OCI-LY1 (cell line): ENCODE measurements around the gene TBC1D14.

ENCODE experiments used
- H2AFZ ChIP-seq: fragments of 200-600 bp; sonication (generic), shearing (Covaris generic); 2 replicates; pipeline ENCODE4 v1.6.0; 2014; ENCODE audit warnings: antibody characterized with exemption, mild to moderate bottlenecking, low read length
- H3F3A ChIP-seq: fragments of 200-600 bp; sonication (generic), shearing (Covaris generic); 2 replicates; pipeline ENCODE4 v1.6.0; 2014; ENCODE audit warnings: mild to moderate bottlenecking, antibody characterized with exemption, low read length, moderate library complexity; ENCODE audit not compliant: insufficient read depth
- H3K27ac ChIP-seq: fragments of 200-600 bp; sonication (generic); 2 replicates; pipeline ENCODE4 v1.5.1; 2014; ENCODE audit warnings: low read length, mixed run types, mild to moderate bottlenecking, low read depth; ENCODE audit not compliant: poor library complexity, severe bottlenecking
- H3K27me3 ChIP-seq: fragments of 200-600 bp; sonication (generic); 2 replicates; pipeline ENCODE4 v1.6.0; 2014; ENCODE audit warnings: antibody characterized with exemption, mild to moderate bottlenecking, low read length, moderate library complexity; ENCODE audit not compliant: insufficient read depth
- H3K36me3 ChIP-seq: fragments of 200-600 bp; sonication (generic); 2 replicates; pipeline ENCODE4 v1.6.1; 2014; ENCODE audit warnings: mild to moderate bottlenecking, antibody characterized with exemption, low read length, moderate library complexity, mixed read lengths; ENCODE audit not compliant: insufficient read depth
- H3K4me1 ChIP-seq: fragments of 200-600 bp; sonication (generic); 2 replicates; pipeline ENCODE4 v1.5.1; 2014; ENCODE audit warnings: mild to moderate bottlenecking, low read length, moderate library complexity; ENCODE audit not compliant: insufficient read depth, severe bottlenecking
- H3K4me2 ChIP-seq: fragments of 200-600 bp; sonication (generic), shearing (Covaris generic); 2 replicates; pipeline ENCODE4 v1.6.1; 2014; ENCODE audit warnings: low read length
- H3K4me3 ChIP-seq: fragments of 200-600 bp; sonication (generic); 2 replicates; pipeline ENCODE4 v1.5.1; 2014; ENCODE audit warnings: low read length, low read depth, mild to moderate bottlenecking, mixed read lengths; ENCODE audit not compliant: poor library complexity, severe bottlenecking
- H3K79me2 ChIP-seq: fragments of 200-600 bp; shearing (Covaris generic); 2 replicates; pipeline ENCODE4 v1.6.1; 2016; ENCODE audit warnings: mixed run types, low read length, mixed read lengths; ENCODE audit not compliant: insufficient read depth
- H3K9ac ChIP-seq: fragments of 200-600 bp; sonication (generic), shearing (Covaris generic); 2 replicates; pipeline ENCODE4 v1.6.1; 2014; ENCODE audit warnings: mild to moderate bottlenecking, low read length, mixed read lengths
- H3K9me2 ChIP-seq: fragments of 200-600 bp; sonication (generic), shearing (Covaris generic); 2 replicates; pipeline ENCODE4 v1.6.1; 2014; ENCODE audit warnings: low read depth, mild to moderate bottlenecking, low read length, mixed read lengths
- H3K9me3 ChIP-seq: fragments of 200-600 bp; shearing (Covaris generic); 2 replicates; pipeline ENCODE4 v1.6.1; 2014; ENCODE audit warnings: low read length, mixed read lengths
- H4K20me1 ChIP-seq: fragments of 200-600 bp; sonication (generic), shearing (Covaris generic); 2 replicates; pipeline ENCODE4 v1.6.0; 2016; ENCODE audit warnings: mild to moderate bottlenecking, low read length; ENCODE audit not compliant: insufficient read depth
- CTCF ChIP-seq: fragments of 200-600 bp; sonication (generic), shearing (Covaris generic); IDR thresholded peaks from 2 replicates; pipeline ENCODE4 v1.5.1; 2017; ENCODE audit warnings: mild to moderate bottlenecking, antibody characterized with exemption, low read length, moderate library complexity, mixed read lengths
- EZH2 ChIP-seq: fragments of 200-600 bp; sonication (generic), shearing (Covaris generic); IDR thresholded peaks from 2 replicates; pipeline ENCODE4 v1.8.0; 2017; ENCODE audit warnings: borderline replicate concordance, mixed run types, mild to moderate bottlenecking, antibody characterized with exemption, low read length, moderate library complexity, mixed read lengths

TBC1D14 gene

GRCh38 chr4:6938647-6939271 is 29.1 kb downstream of the TBC1D14 start:
- Histone ChIP-seq H4K20me1 (no peaks in the 10 kb centered on the region), H3K9ac (no peak overlapping the region), H3K79me2 (no peaks in the 10 kb centered on the region), H2AFZ (no peak overlapping the region), H3K9me2 (no peaks in the 10 kb centered on the region), H3K4me2 (no peak overlapping the region; the same call in 1 of the 2 replicates), H3F3A (no peaks in the 10 kb centered on the region), H3K4me3 (no peak overlapping the region), H3K27ac (no peak overlapping the region), H3K9me3 (no peaks in the 10 kb centered on the region), H3K4me1 (peaks cover 46% of the 10 kb centered on the region), H3K27me3 (no peaks in the 10 kb centered on the region), H3K36me3 (no peaks in the 10 kb centered on the region; the same call in 1 of the 2 replicates)
- TF ChIP-seq EZH2 (no peak), CTCF (no peak)

GRCh38 chr4:6939761-6940743 is 30.4 kb downstream of the TBC1D14 start:
- H3K36me3 ChIP-seq, result no peaks in the 10 kb centered on the region; the same call in 1 of the 2 replicates
- no peaks in the 10 kb centered on the region for H3K79me2 ChIP-seq
- no peak overlapping the region for H3K4me3 ChIP-seq
- no peaks in the 10 kb centered on the region for H3K9me2 ChIP-seq
- no peak for TF ChIP-seq EZH2
- no peak for TF ChIP-seq CTCF
- peaks cover 46% of the 10 kb centered on the region for H3K4me1 ChIP-seq
- peak overlapping the region; percentile 23 for H3K27ac ChIP-seq
- H3F3A ChIP-seq, result no peaks in the 10 kb centered on the region
- H4K20me1 ChIP-seq, result no peaks in the 10 kb centered on the region
- H3K4me2 ChIP-seq, result peak overlapping the region; percentile 29
- H3K9me3 ChIP-seq, result no peaks in the 10 kb centered on the region
- no peak overlapping the region for H3K9ac ChIP-seq
- no peaks in the 10 kb centered on the region for H3K27me3 ChIP-seq
- H2AFZ ChIP-seq, result no peak overlapping the region

GRCh38 chr4:6940744-6941137 is 31.1 kb downstream of the TBC1D14 start:
- H3K27ac ChIP-seq, result peak overlapping the region; percentile 23
- H3K9me3 ChIP-seq, result no peaks in the 10 kb centered on the region
- no peaks in the 10 kb centered on the region for H3K79me2 ChIP-seq
- 0 out of 2 replicates have a peak overlapping the region, but pooled peaks have one; percentile 29 for H3K4me2 ChIP-seq
- H3K9ac ChIP-seq, result no peak overlapping the region
- H3K9me2 ChIP-seq, result no peaks in the 10 kb centered on the region
- H3K36me3 ChIP-seq, result no peaks in the 10 kb centered on the region; the same call in 1 of the 2 replicates
- H3F3A ChIP-seq, result no peaks in the 10 kb centered on the region
- no peak for TF ChIP-seq CTCF
- no peak for TF ChIP-seq EZH2
- H2AFZ ChIP-seq, result no peak overlapping the region
- peaks cover 46% of the 10 kb centered on the region for H3K4me1 ChIP-seq
- H3K27me3 ChIP-seq, result no peaks in the 10 kb centered on the region
- no peaks in the 10 kb centered on the region for H4K20me1 ChIP-seq
- H3K4me3 ChIP-seq, result no peak overlapping the region
